Ishikawa (cell line): ENCODE measurements around the gene MLLT3.

Experiments
- CEBPB ChIP-seq: IDR thresholded peaks from 2 replicates; pipeline ENCODE4 v1.6.1; 2012
- CREB1 ChIP-seq: IDR thresholded peaks from 2 replicates; pipeline ENCODE4 v1.6.1; 2012; ENCODE audit warnings: low read depth
- EGR1 ChIP-seq: IDR thresholded peaks from 2 replicates; pipeline ENCODE4 v1.6.1; 2012
- EP300 ChIP-seq: IDR thresholded peaks from 2 replicates; pipeline ENCODE4 v1.6.1; 2012; ENCODE audit warnings: borderline replicate concordance
- FOXM1 ChIP-seq: IDR thresholded peaks from 2 replicates; pipeline ENCODE4 v1.6.1; 2012; ENCODE audit warnings: low read depth, borderline replicate concordance
- MAX ChIP-seq: IDR thresholded peaks from 2 replicates; pipeline ENCODE4 v1.6.1; 2012
- NFIC ChIP-seq: IDR thresholded peaks from 2 replicates; pipeline ENCODE4 v1.6.1; 2012
- RAD21 ChIP-seq: IDR thresholded peaks from 2 replicates; pipeline ENCODE4 v1.6.1; 2012; ENCODE audit warnings: low read depth
- REST ChIP-seq: IDR thresholded peaks from 2 replicates; pipeline ENCODE4 v1.6.1; 2012; ENCODE audit warnings: low read depth, mild to moderate bottlenecking
- TAF1 ChIP-seq: IDR thresholded peaks from 2 replicates; pipeline ENCODE4 v1.6.1; 2012; ENCODE audit warnings: low read depth, mild to moderate bottlenecking
- TCF12 ChIP-seq: IDR thresholded peaks from 2 replicates; pipeline ENCODE4 v1.6.1; 2012; ENCODE audit warnings: low read depth
- TEAD4 ChIP-seq: IDR thresholded peaks from 2 replicates; pipeline ENCODE4 v1.6.1; 2012
- USF1 ChIP-seq: IDR thresholded peaks from 2 replicates; pipeline ENCODE4 v1.6.1; 2012
- YY1 ChIP-seq: IDR thresholded peaks from 2 replicates; pipeline ENCODE4 v1.6.1; 2012; ENCODE audit warnings: low read depth
- ZBTB7A ChIP-seq: IDR thresholded peaks from 2 replicates; pipeline ENCODE4 v1.6.1; 2012; ENCODE audit warnings: low read depth

The MLLT3 gene

GRCh38 chr9:20513126-20513913, 109.0 kb downstream of the MLLT3 start:
- no peak for TF ChIP-seq NFIC
- TF ChIP-seq TCF12: no peak
- no peak for TF ChIP-seq FOXM1
- no peak for TF ChIP-seq CREB1
- no peak for TF ChIP-seq TAF1
- TF ChIP-seq USF1: no peak

- no peak for TF ChIP-seq REST
- TF ChIP-seq CEBPB: no peak
- TF ChIP-seq RAD21: no peak
- no peak for TF ChIP-seq TAF1
- TF ChIP-seq EP300: no peak
- no peak for TF ChIP-seq FOXM1
- TF ChIP-seq USF1: no peak
- no peak for TF ChIP-seq NFIC
- TF ChIP-seq ZBTB7A: no peak
- TF ChIP-seq CREB1: no peak
Observed at GRCh38 chr9:20512636-20513035, 109.7 kb downstream of the MLLT3 start.

- TF ChIP-seq MAX: no peak
- TF ChIP-seq CEBPB: no peak
- no peak for TF ChIP-seq NFIC
- TF ChIP-seq ZBTB7A: no peak
- TF ChIP-seq EGR1: no peak
- no peak for TF ChIP-seq USF1
- TF ChIP-seq TAF1: no peak
- TF ChIP-seq CREB1: no peak
- TF ChIP-seq REST: no peak
- no peak for TF ChIP-seq RAD21
- no peak for TF ChIP-seq TCF12
- TF ChIP-seq YY1: no peak
- TF ChIP-seq TEAD4: no peak
- no peak for TF ChIP-seq EP300
- no peak for TF ChIP-seq FOXM1
Observed at GRCh38 chr9:20512106-20512505, 110.2 kb downstream of the MLLT3 start.

GRCh38 chr9:20511686-20512085, 110.6 kb downstream of the MLLT3 start:
- TF ChIP-seq YY1 (no peak), CREB1 (no peak), TCF12 (no peak), EP300 (no peak), ZBTB7A (no peak), FOXM1 (no peak), CEBPB (no peak), RAD21 (no peak), TAF1 (no peak), EGR1 (no peak), MAX (no peak), TEAD4 (no peak), NFIC (no peak), REST (no peak), USF1 (no peak)
